Stimulated activated CD8-positive, alpha-beta memory T cell treated with anti-CD3 and anti-CD28 coated beads, Interleukin-4, amount 100 ng/mL, for 48 hours (primary cell): ENCODE measurements around the gene MCTP1.
"Not testable (repeated sequence)": the region's sequence is repeated elsewhere in the genome, so short reads cannot be mapped to it uniquely, and the experiment has no call there.

ENCODE experiments used
- DNase-seq: peaks from one replicate; pipeline ENCODE4 v3.0.0-alpha.2; 2020

MCTP1 gene

DNA sequence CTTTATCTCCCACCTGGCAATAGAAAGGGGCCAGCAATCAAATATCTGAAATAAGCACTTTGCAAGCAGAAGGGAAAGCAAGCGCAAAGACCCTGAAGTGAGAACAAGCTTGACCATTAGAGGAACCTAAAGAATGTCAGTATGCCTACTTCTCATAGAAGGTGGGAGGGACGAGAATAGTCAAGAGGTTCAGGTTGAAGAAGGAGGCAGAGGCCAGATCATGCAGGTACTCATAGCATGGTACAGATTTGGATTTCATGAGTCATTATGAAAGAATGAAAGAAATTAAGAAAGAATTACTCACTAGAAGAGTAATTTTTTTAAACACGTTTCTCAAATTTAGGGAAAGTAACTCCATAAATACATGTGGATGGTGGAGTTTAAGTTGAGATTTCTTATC, 33.7 kb downstream of the MCTP1 start:
- DNase-seq, result no peak

DNA sequence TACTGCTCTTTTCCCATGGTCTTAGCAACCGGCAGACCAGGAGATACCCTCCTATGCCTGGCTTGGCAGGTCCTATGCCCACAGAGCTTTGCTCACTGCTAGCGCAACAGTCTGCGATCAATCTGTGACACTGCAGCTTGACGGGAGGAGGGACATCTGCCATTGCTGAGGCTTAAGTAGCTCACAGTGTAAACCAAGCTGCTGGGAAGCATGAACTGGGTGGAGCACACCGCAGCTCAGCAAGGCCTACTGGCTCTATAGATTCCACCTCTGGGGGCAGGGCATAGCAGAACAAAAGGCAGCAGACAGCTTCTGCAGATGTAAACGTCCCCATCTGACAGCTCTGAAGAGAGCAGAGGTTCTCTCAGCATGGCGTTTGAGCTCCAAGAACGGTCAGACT, 40.4 kb downstream of the MCTP1 start:
- DNase-seq, result no peak

DNA sequence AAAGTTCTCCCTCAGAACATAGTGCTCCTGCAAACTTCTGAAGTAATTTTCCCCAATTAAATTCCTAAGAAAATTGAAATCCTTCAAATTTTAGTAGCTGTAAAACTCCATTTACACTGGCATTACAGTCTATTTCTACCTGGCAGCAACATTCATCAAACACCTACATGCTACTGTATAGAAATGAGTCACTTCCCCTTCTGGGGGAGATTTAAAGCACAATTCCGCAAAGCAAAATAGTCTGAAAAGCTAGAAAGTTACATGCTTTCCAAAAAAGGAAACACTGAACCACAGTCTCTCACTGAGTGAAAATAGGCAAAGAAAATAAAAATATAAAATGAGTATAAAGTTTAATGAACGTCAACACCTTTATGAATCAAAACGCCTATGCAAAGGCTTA, 43.3 kb downstream of the MCTP1 start:
- DNase-seq, result no peak

DNA sequence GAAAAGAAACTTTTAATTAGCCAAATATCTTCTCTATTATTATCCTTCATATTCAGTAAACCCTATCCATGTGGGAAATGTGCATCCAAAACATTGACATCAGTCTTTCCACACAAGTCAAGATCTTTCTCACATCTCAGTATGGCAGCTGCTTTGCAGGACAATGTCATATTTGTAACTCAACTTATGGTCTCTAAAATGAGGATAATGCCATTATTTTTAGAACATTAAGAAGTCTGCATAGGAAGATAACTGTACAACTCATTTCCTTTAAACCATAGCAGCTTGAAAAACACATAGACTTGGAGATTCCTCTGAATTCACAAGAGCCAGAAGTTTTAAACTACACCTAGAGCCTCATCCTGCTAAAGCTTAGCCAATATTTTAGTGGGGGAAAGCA, 43.7 kb downstream of the MCTP1 start:
- DNase-seq, result no peak

DNA sequence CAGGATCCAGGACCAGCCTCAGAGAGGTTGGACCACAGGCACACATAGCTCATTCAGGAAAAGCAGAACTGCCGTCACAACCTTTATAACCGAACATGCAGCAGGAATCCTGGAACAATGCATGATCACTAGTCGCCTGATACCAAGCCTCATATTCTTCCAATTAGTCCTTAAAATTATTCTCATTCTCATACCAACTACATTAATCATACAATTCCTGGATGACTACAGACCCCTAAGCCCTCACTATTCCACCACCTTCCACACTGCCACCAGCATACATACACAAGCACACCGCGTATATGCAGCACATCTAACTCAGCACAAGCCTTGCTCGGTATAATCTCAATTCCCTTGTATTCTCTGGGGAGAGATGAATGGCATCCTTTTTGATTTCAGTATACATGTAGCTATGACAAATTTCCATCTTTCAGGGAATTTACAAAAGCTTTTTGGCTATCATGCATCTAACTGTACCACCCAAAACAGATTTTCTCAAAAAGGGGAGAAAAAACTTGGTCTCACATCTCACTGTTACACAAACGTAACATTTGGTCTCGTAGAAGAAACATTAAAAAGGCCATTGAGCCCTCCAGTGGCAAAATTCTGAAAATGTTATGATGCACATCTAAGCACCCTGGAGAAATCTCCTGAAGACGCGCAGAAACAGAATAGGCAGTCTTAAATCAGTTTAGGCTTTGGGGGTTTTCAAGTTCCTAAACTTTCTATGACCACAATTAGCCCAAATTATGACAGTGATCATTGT, 46.2 kb downstream of the MCTP1 start:
- no peak for DNase-seq

DNA sequence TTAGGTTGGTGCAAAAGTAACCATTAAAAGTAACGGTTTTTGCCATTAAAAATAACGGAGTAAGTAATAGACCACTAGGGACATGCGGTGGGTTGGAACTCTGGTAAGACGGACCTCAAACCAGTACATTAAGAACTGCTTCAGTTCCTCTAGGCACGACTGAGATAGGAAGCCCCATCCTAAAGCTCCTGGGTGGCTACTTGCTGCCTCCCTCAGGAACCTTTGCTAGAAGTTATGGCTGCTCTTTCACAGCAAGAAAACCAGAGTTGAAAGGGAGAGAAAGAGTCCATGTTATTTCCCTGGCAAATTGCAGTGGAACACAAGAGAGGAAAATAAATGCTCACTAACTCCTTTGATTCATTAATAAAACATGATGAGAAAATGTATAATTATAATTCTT, 47.6 kb downstream of the MCTP1 start:
- no peak for DNase-seq

DNA sequence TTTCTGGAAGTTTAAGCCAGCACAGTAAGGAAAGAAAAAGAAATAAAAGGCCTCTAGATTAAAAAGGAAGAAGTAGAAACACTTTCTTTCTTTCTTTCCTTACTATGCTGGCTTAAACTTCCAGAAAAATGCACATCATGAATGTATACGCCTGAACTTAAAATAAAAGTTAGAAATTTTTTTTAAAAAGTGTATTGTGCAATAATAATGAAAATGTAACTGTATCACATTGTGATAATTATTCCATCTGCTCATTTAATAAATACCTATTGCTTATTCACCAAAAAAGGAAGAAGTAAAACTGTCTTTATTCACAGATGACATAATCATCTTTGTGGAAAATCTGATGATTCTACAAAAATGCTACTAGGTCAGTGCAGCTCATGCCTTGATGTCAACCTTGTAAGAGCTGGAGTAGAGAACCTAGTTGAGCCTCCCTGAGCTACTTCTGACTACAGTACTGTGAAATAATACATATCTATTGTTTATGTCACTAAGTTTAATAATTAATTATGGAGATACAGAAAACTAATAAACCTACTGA, 49.4 kb downstream of the MCTP1 start:
- DNase-seq, result no peak

DNA sequence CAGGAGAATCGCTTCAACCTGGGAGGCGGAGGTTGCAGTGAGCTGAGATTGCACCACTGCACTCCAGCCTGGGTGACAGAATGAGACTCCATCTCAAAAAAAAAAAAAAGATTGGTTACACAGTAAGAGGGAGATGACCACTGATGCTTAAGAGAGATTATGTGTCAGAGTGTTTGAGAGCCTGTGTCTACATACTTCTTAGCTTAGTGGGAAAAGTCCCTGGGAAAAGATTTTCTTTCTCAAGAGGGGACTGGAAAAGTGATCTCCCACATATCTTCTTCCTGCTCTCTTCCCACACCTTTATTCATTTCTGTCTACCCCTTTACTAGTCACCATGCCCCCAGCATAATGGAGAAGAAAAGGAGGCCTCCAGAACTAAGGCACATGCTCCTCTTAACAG, 55.2 kb downstream of the MCTP1 start:
- no peak for DNase-seq

DNA sequence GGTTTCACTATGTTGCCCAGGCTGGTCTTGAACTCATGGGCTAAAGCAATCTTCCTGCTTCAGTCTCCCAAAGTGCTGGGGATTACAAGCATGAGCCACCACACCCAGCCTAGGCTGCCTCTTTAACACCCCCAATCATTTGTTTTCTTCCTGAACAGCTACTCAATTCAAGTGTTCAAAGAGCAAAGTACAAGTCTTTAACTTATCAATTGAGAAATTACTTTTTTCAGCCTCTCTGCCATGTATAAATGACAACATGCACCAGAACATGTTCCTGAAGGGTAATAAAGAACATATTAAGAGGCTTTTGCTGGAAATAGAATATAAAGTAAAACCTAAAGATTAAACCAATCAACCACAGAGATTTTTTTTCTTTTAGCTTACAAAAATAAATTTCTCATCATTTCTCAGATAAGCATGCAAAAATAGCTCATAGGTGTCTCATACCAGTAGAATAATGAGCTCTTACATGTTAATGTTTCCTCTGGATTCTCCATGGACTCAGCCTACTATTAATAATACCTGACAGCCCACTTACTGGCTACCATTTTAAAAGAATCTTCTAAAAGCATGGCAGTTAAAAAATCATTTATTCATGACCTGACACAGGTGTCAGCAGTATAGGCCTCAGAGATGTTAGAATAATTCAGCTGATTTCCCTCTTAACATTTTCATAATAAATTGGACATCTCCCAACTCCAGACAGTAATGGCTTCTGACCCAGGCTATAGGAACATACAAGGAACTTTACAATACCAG, 60.0 kb downstream of the MCTP1 start:
- DNase-seq, result no peak

DNA sequence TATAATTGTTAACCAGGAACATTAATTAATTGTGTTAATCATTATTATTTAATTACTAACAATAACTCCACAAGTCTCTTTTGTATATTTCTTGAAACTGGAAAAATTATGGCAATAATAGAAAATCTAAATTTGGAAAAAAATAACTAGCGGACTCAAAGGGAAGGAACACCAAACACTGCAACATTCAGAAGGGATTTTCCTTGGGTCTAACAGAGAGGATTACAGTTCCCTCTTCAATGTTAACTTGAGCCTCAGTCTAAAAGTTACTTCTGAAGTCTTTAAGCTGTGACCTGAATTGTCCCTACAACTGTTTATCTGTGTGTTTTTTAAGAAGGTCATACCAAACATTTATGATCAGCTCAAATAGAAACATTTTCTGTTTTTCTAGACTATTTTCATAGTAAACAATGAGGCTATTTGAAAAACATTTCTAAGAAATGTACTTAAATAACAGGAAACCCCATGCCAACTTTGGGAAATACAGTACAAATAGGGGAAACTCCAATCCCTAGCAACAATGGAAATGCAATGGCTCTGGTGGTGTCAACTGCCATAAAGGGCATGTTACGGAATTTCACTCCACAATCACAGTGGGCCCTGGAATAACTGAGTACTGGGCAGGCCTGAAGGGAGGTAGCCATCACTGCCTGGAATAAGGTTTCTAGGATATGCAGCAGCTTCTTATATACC, 61.2 kb downstream of the MCTP1 start:
- DNase-seq, result no peak

DNA sequence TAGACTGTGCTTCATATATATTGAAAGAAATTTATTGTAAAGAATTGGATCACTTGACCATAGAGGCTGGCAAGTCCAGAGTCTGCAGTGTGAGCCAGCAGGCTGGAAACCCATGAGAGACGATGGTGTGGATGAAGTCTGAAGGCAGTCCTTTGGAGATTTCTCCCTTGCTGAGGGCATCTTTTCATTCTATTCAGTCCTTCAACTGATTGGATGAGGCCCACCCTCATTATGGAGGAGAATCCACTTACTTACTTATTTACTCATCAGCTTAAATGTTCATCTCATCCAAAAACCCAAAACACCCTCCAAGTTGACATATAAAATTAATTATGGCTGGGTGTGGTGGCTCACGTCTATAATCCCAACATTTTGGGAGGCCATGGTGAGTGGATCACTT, 62.1 kb downstream of the MCTP1 start:
- DNase-seq, result no peak

DNA sequence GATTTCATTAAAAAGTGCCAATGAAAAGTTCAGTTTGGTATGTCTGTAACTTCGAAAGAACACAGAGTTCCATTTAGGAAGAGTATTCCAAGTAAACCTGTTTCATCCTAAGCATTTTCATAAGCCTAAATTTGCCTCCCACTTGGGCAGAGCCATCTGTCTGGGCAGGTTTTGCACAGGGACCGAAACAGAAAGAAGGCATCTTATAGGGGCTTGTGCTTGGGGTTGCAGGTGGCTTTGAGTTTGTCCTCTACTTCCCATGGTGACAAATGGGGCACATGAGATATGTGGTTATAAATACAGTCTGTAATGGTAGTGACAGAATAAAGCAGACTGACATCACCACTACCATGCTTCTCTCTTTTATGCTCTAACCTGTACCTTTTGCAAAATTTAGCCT, 63.7 kb downstream of the MCTP1 start:
- DNase-seq, result no peak

DNA sequence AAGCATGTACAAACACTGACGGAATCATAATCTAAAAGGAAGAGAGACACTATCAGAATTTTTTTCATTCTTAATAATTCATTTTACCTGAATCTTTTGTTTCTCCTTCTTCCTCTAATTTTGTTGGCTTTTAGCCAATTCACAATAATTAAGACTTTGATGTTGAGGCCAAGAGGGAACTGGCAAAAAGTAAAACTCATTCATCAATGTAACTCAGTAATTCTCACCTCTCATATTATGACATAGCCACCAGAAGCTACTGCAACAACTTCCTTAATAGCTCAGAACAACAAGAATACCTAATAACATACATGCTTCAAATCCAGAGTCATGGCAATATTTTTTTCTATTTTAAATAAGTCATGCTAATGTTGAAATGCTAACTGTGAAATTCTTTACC, 64.5 kb downstream of the MCTP1 start:
- DNase-seq, result no peak

DNA sequence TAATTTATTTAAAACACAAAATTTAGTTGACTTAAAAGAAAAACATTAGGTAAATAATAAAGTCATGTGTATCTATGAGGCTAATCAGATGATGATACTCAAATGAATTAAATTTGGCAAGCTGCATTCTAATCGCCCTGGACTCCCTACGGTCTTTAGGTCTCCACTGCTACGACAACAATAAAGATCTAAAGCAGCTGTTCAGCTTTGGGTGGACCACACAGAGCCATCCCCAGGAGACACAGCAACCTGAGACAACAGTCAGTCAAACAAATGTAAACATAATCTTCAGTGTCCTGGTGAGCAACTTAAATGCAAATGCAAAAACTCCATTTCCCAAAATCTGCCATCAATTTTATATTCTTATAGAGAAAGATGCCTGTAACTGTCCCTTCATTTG, 65.5 kb downstream of the MCTP1 start:
- no peak for DNase-seq

DNA sequence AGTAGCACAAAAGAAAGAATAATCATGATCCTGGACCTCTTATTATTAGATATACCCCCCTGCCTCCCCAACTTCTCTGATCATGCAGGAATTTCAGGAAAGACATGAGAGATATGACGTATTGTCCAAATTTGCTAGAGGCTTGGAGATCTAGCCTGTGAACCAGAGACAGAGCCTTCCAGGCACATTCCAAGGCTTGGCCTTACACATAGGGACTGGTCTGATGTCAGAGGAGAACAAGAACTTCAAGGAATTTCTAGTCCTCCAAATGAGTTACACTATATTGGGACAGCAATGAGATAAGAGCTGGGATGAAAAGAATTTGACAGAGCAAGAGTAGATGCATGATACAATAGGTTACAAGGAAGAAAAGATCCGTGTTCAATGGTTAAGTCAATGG, 67.0 kb downstream of the MCTP1 start:
- DNase-seq, result no peak

DNA sequence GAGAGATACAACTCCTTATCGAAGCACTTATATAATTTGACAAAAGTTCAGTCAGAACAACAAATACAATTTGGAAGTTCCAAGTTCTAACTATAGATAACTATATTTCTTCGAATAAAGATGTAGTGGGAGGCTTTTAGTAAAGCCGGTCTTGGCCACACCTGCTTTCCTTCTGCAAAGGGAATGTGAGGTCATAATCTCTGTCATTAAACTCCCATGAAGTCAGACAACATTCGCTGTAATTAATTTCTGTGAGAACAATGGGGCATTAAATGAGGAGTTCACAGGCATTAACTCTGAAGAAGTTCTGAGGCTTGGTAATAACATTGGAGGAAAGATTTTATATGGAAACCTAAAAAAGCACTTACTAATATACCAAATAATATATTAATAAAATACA, 67.5 kb downstream of the MCTP1 start:
- no peak for DNase-seq

DNA sequence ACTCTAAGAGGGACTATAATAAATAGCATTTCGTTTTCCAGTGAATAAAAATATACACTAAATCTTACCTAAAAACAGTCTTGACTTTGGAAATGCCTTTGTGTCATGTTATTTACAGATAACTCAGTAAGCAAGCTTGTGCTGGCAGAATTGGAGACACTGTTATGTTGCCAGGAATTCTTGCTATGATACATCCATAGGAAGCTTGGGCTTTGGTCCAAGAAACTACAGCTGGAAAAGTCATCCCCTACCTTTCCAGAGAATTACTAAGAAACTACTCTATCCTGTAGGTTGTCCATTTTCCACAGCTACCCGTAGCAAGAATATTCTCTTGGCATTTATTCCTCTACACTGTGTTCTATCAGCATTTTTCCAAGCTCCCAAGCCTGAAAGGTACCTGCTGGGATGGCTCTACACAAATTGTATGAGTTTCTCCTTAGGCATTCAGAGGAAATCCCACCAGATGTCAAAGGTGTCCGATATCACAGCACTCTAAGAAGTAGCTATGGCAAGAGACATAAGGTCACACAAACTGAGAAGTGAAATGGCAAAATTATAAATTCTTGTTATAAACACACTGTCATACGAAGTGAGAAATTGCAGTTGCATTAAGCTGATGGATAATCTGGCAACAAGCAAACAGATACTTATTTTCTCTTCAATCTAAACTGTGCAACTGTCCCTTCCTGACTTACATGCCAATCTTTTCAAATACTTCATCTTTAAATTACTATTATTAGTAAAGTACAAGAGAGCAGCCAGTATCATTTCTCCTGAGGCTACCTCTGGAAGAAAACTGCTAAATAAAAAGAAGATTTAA, 68.5 kb downstream of the MCTP1 start:
- no peak for DNase-seq

DNA sequence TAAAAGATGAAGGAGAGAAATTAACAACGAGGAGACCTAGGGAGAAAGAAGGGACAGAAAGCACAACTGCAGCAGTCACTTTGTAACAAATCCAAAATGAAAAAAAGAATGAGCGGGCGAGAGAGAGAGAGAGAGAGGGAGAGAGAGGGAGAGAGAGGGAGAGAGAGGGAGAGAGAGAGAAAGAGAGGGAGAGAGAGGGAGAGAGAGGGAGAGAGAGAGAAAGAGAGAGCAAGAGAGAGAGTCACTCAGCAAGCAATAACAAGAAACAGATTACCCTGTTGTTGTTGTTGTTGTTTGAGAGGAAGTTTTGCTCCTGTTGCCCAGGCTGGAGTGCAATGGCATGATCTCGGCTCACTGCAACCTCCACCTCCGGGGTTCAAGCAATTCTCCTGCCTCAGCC, 77.1 kb downstream of the MCTP1 start:
- not testable (repeated sequence) for DNase-seq

DNA sequence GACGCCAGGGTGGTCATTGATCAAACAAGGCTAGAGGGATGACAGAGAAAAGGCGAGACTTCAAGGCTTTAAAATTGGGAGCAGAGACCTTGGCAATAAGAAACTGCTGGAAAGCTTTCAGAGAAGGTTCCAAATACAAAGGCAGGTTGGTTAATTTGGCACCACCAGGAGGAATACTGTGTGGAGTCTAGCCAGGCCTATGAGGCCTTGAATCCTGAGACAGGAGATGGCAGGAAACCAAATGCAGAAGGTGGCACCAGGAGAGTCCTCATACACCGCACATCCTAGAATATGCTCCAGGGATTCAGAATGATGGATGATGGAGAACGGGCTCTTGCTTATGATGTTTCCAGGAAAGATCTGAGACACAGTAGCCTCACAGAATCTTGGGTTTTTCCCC, 90.0 kb downstream of the MCTP1 start:
- DNase-seq, result no peak

DNA sequence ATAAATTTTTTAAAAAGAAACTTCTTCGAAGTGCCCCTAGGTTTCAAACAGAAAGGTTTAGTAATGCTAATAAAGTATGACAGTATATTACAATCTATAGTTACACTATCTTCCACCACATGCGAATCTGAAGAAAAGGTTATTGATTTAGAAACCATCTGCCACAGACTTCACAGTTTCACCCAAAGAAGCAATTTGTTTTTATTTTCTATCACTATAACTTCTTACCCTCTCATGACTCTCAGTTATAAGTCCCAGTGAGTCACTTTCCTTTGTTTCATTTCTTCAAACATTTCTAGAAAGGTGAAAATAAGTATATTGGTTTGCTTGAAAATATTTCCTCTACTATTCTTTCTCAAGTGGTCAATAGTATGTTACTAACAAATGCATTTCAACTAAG, 93.6 kb downstream of the MCTP1 start:
- DNase-seq, result no peak

DNA sequence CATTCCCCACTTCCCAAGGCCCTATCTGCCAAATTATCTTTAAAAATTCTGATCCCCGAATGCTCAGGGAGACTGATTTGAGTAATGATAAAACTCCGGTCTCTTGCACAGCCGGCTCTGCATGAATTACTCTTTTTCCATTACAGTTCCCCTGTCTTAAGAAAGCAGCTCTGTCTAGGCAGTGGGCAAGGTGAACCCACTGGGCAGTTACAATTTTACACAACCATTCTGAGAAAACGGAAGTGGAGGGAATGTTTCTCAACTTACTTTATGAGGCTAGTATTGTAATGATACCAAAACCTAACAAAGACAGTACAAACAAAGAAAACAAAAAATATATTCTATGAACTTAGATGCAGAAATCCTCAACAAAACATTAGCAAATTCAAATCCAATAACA, 100.0 kb downstream of the MCTP1 start:
- DNase-seq, result no peak

DNA sequence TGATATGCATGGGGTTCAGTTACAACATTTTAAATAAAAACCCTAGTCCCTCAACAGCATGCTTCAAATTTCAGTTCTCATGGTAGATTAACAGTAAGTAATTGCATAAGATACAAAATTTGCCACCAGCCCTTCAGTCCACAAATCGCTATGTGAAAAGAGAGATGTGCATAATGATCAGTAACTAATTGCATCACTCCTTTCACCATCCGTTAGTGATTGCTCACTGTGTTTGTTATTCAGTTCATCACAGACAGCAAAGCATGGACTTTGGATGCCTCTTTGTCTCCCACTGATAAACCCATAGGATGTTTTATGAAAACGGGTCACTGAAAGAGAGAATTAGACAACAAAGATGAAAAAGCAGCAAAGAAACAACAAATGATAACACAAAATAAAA, 103.2 kb downstream of the MCTP1 start:
- DNase-seq, result no peak
